ENCODE results near the gene PTPN7.

DNA sequence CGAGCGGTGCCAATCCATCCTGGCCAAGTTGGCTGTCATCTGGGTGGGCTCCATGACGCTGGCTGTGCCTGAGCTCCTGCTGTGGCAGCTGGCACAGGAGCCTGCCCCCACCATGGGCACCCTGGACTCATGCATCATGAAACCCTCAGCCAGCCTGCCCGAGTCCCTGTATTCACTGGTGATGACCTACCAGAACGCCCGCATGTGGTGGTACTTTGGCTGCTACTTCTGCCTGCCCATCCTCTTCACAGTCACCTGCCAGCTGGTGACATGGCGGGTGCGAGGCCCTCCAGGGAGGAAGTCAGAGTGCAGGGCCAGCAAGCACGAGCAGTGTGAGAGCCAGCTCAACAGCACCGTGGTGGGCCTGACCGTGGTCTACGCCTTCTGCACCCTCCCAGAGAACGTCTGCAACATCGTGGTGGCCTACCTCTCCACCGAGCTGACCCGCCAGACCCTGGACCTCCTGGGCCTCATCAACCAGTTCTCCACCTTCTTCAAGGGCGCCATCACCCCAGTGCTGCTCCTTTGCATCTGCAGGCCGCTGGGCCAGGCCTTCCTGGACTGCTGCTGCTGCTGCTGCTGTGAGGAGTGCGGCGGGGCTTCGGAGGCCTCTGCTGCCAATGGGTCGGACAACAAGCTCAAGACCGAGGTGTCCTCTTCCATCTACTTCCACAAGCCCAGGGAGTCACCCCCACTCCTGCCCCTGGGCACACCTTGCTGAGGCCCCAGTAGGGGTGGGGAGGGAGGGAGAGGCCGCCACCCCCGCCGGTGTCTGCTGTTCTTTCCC lies 32.4 kb downstream of the PTPN7 start:
- TF ChIP-seq POLR2A (IDR thresholded peaks at IDR 0.05), result no peak
- TF ChIP-seq POLR2AphosphoS5 (IDR thresholded peaks at IDR 0.05), result no peak
- TF ChIP-seq, protein P1, sequence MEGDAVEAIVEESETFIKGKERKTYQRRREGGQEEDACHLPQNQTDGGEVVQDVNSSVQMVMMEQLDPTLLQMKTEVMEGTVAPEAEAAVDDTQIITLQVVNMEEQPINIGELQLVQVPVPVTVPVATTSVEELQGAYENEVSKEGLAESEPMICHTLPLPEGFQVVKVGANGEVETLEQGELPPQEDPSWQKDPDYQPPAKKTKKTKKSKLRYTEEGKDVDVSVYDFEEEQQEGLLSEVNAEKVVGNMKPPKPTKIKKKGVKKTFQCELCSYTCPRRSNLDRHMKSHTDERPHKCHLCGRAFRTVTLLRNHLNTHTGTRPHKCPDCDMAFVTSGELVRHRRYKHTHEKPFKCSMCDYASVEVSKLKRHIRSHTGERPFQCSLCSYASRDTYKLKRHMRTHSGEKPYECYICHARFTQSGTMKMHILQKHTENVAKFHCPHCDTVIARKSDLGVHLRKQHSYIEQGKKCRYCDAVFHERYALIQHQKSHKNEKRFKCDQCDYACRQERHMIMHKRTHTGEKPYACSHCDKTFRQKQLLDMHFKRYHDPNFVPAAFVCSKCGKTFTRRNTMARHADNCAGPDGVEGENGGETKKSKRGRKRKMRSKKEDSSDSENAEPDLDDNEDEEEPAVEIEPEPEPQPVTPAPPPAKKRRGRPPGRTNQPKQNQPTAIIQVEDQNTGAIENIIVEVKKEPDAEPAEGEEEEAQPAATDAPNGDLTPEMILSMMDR (IDR thresholded peaks at IDR 0.05), result no peak
